HG02884 (cell line): ENCODE measurements around the gene PTGDR2.
"Not testable (repeated sequence)": the region's sequence is repeated elsewhere in the genome, so short reads cannot be mapped to it uniquely, and the experiment has no call there.

Experiments used
- ATAC-seq: cut with Tn5 transposase; IDR thresholded peaks from one replicate; pipeline ENCODE4 v1.9.1; 2021; ENCODE audit warnings: mild to moderate bottlenecking, moderate library complexity; ENCODE audit not compliant: unreplicated experiment

Gene PTGDR2

GRCh38 chr11:60842668-60843600, 12.8 kb downstream of the PTGDR2 start:
- ATAC-seq = no peak

GRCh38 chr11:60841797-60842667, 13.7 kb downstream of the PTGDR2 start, which contains the start of gene CCDC86:
Gene CCDC86, plus strand, starts transcription at chr11:60842113. Its CDS starts 12 bp downstream, at chr11:60842125.
- ATAC-seq = peak; percentile 51

GRCh38 chr11:60840470-60841430, 15.0 kb downstream of the PTGDR2 start:
- ATAC-seq = no peak

- no peak for ATAC-seq
Measured at GRCh38 chr11:60838132-60838531, 17.6 kb downstream of the PTGDR2 start.

GRCh38 chr11:60836866-60837515, 18.8 kb downstream of the PTGDR2 start:
- no peak for ATAC-seq

GRCh38 chr11:60835534-60835846, 20.3 kb downstream of the PTGDR2 start:
- no peak for ATAC-seq

- ATAC-seq = no peak
Measured at GRCh38 chr11:60834742-60835533, 20.8 kb downstream of the PTGDR2 start.

GRCh38 chr11:60831501-60832079, 24.2 kb downstream of the PTGDR2 start:
- no peak for ATAC-seq

- peak; percentile 75 for ATAC-seq
Measured at GRCh38 chr11:60831143-60831500, 24.6 kb downstream of the PTGDR2 start.

GRCh38 chr11:60830478-60831142, 25.1 kb downstream of the PTGDR2 start:
- ATAC-seq = no peak

- no peak for ATAC-seq
Measured at GRCh38 chr11:60825790-60826189, 30.0 kb downstream of the PTGDR2 start.

- ATAC-seq = no peak
Measured at GRCh38 chr11:60825118-60825517, 30.6 kb downstream of the PTGDR2 start.

- not testable (repeated sequence) for ATAC-seq
Measured at GRCh38 chr11:60823745-60824306, 31.9 kb downstream of the PTGDR2 start.

- no peak for ATAC-seq
Measured at GRCh38 chr11:60821827-60822599, 33.7 kb downstream of the PTGDR2 start.

GRCh38 chr11:60818057-60818456, 37.7 kb downstream of the PTGDR2 start:
- no peak for ATAC-seq

- no peak for ATAC-seq
Measured at GRCh38 chr11:60816590-60817157, 39.1 kb downstream of the PTGDR2 start.

- no peak for ATAC-seq
Measured at GRCh38 chr11:60814112-60814511, 41.6 kb downstream of the PTGDR2 start.
